Cerebellar cortex (tissue), 1 donor: ENCODE measurements around the gene NLGN1.

Experiments
- DNase-seq: peaks from one replicate; pipeline ENCODE4 v3.0.0-alpha.2; 2015; ENCODE audit warnings: low spot score

The NLGN1 gene

GRCh38 chr3:173639098-173639497, 241.6 kb downstream of the NLGN1 start:
- DNase-seq = peak; percentile 95

DNA sequence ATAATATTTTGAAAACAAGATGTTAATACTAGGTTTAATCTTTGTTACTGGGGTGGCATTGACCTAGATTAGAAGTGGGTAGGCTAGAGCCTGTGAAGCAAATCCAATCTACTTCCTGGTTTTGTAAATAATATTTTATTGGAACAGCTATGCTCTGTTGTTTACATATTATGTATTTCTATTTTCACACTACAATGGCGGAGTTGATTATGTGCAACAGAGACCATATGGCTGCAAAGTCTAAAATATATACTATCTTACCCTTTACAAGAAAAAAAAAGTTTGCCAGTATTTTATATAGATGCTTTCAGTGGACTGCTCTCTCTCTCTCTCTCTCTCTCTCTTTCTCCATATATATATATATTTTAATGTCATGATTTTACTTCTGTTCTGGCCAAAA, 244.2 kb downstream of the NLGN1 start:
- DNase-seq = no peak

- DNase-seq = no peak
These were observed 246.8 kb downstream of the NLGN1 start for GRCh38 chr3:173644086-173645082.

GRCh38 chr3:173650596-173650995, 253.1 kb downstream of the NLGN1 start:
- DNase-seq = no peak

- no peak for DNase-seq
These were observed 254.5 kb downstream of the NLGN1 start for GRCh38 chr3:173652093-173652492.

DNA sequence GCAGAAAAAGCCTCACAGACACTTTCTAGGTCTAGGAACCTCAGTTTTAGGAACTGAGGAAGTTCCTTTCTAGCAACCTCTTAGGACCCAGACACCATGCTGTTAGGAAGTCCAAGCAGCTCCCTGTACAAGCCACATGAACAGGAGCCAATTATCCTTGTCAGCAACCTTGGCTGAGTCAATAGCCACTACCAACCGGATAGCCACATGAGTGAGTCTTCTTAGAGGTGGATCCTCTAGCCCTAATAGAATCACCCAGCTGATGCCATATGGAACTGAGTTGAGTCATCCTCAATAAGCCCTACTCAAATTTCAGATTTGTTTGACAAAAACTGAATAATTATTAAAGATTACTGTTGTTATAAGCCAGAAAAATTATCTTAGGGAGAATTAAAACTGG, 256.2 kb downstream of the NLGN1 start:
- no peak for DNase-seq

- DNase-seq = no peak
These were observed 262.4 kb downstream of the NLGN1 start for GRCh38 chr3:173659972-173660371.

DNA sequence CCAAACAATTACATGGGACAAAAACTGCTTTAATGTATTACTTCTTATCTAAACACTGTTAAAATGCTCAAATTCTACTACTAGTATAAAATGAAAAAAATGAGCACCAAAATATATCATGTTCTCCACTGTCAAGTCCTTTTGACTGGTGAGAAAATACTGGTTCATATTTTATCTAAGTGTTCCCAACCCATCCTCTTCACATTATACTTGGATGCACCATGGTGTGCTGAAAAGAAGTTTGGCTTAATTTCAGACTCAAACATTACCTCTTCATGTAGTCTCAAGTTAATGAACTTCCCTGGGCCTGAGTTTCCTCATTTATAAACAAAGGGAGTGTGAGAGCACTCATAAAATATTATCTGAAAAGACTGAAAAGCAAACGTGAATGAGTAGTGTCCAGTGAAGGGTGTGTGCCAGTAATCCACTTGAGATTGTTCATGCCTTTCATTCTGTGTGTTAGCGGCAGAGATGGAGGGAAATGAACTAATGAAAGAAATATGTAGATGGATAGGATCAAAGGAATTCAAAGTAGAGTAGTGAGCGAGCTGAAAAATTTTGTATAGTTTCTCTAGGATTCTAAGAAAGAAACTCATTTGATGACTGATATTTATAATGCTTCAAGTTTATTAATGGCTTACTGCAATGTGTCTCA, 263.2 kb downstream of the NLGN1 start:
- no peak for DNase-seq

- peak; percentile 20 for DNase-seq
These were observed 266.2 kb downstream of the NLGN1 start for GRCh38 chr3:173663696-173664111.

DNA sequence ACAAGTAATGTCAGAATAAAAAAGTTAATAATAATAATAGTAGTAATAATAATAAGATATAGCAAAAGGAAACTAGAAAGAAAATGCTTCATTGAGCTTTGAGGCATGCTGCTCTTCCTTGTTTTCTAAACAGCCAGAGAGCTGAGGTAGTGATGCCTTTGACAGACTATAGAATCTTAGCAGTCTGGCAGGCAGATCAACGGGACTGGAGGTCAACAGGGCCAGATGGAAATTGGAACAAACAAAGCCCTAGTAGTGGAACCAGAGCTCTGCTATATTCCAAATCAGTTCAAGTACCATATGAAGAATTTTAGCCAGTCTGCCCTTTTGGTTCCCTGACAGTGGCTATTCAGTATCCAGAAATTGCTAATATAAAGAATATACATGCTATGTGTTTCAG, 278.6 kb downstream of the NLGN1 start:
- peak; percentile 29 for DNase-seq

DNA sequence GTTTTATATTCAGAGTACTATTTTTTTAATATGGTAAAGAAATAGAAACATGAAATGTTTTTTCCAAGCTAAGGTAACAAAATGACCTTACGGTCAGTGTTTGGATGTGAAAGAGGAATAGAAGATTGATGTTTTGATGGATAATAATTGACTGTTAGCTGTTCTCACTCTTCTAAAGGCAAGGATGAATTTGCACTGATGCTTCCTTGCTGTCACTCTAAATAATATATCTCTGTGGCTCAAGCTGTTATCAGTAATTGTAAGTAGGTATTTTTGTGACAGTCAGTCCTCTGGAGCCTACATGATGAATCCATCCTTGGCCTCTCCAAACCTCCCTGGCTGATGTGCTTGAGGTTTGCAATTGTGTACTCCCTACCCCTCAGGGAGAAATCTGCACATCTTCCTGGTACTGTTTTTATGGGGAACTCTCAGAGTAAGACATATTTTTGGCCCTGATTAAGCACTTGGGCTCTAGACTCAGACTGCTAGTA, 283.7 kb downstream of the NLGN1 start:
- no peak for DNase-seq

DNA sequence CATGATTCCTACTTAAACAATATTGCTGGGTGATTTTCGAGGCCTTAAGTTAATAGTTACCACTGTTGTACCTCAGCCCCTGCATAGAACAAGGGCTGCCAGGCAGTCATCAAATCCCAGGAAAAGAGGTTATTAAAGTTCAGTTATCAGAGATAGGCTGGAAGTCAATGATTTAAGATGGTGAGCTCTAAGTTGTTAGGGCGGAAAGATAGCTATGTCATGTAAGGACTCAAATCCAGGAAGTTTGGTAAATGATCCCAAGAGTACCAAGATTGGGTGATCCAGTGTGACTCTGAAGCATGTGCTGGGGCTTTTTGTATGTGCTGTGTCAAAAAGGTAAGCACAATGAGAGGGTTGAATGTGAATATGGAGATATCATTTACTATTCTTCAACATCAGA, 287.9 kb downstream of the NLGN1 start:
- DNase-seq = no peak

GRCh38 chr3:173688216-173688842, 290.8 kb downstream of the NLGN1 start:
- no peak for DNase-seq

GRCh38 chr3:173690542-173691180, 293.1 kb downstream of the NLGN1 start:
- peak; percentile 28 for DNase-seq

- DNase-seq = no peak
These were observed 301.8 kb downstream of the NLGN1 start for GRCh38 chr3:173699353-173699752.

DNA sequence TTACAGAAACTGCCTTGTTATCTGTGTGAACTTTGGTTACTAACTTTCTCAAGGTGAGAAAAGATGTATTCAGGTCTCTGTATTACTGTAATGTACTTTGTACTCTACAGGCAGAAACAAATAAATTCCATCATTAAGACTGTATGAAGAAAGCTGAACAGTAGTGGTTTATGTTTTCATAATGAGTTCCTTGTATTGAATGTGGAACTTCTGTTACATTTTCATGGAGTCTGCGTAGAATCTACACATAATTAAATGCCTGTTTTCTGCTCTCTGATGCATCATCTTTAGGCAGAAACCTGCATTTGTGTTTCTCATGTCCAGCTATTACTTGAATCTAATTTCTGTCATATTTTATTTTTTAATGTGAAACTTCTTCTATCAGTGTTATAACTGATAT, 302.8 kb downstream of the NLGN1 start:
- DNase-seq = no peak

- DNase-seq = no peak
These were observed 305.0 kb downstream of the NLGN1 start for GRCh38 chr3:173702561-173702960.

DNA sequence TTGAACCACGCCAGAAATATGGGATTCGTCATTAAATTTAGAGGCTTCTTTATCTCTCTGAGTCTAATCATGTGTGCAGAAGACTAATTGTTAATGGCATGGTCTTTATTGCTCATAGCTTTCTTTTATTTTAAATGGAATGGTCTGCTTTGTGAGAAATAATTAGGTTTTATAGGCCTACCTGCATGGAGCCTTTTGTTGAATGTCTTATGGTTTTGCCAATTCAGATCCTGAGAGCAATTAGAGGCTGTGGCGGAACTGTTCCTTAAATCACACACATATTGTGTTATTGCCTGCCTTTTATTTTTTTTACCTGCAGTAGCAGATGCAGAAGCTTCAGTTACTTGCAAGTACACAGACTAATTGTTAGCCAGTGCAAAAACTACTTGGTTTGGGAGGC, 306.2 kb downstream of the NLGN1 start:
- DNase-seq = no peak

GRCh38 chr3:173706630-173707029, 309.1 kb downstream of the NLGN1 start:
- no peak for DNase-seq

- no peak for DNase-seq
These were observed 310.6 kb downstream of the NLGN1 start for GRCh38 chr3:173708191-173708590.

DNA sequence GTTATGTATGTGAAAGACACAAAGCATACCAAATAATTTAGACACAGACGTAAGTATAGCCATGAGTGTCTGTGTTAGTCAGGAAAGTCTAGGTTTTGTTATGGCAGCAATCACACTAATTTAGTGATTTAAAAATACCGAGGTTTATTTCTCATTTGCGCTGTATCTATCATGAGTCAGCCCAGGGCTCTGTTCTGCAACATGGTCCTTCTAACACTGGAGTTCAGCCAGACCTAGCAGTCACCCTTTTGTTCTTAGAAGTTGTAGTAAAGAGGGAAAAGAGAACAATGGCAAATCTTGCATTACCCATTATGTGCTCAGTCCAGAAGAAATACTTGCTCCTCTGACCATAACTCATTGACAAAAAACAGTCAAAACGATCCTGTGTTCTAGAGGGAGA, 311.5 kb downstream of the NLGN1 start:
- no peak for DNase-seq

DNA sequence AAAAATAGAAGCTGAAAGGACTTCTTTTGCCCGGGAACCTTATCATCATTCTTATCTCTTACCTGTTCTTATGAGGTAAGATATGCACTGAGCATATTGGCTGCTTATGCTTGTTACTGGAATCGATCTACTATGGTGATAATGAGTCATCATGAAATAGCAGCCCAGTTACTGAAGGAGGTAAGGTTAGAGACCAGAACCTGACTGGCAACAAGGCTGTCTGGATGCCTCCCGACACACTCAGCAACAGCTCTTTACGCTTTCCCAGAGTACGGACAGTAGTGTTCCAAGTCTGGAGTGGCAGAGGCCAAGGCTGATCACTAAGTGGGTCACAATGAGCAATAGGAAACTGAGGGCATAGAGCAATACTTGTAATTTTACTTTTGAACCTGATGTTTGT, 314.1 kb downstream of the NLGN1 start:
- peak; percentile 31 for DNase-seq
